WTC11 (cell line): Measurements from ENCODE around the gene HRCT1. TPM values are rescaled to one million over a fixed set of nuclear protein-coding genes. Genes with fewer than 3 reads are reported as not detected.

Experiments
- ATAC-seq: fragments of 200-7000 bp; cut with Tn5 transposase; 2 replicates; pipeline ENCODE4 v1.10.0; 2021; ENCODE audit warnings: mild to moderate bottlenecking, moderate library complexity
- CTCF ChIA-PET: fragments of 300-600 bp; sonication (Branson Sonifier 250); formaldehyde crosslinking; loops from one replicate; lab custom pipeline; 2021; ENCODE audit warnings: antibody characterized with exemption; lab: Charles Lee
- POLR2A ChIA-PET: fragments of 350-600 bp; sonication (Branson Sonifier 250); formaldehyde crosslinking; loops from one replicate; lab custom pipeline; 2021; ENCODE audit warnings: antibody characterized with exemption; lab: Charles Lee
- DNase-seq: peaks from one replicate; pipeline ENCODE4 v3.0.0; 2021; ENCODE audit warnings: low spot score
- H3K27ac Mint-ChIP-seq: 2 replicates; pipeline ENCODE4 v1.8.0; 2021; ENCODE audit warnings: mixed read lengths
- H3K27me3 Mint-ChIP-seq: 2 replicates; pipeline ENCODE4 v1.8.0; 2021; ENCODE audit warnings: low read depth, mild to moderate bottlenecking, moderate library complexity, mixed read lengths
- H3K36me3 Mint-ChIP-seq: 2 replicates; pipeline ENCODE4 v1.8.0; 2021; ENCODE audit warnings: mixed read lengths
- H3K4me1 Mint-ChIP-seq: 2 replicates; pipeline ENCODE4 v1.8.0; 2022; ENCODE audit warnings: mixed read lengths
- H3K4me3 Mint-ChIP-seq: 2 replicates; pipeline ENCODE4 v1.8.0; 2021; ENCODE audit warnings: mild to moderate bottlenecking, moderate library complexity, mixed read lengths
- H3K9me3 Mint-ChIP-seq: 2 replicates; pipeline ENCODE4 v1.8.0; 2021; ENCODE audit warnings: mixed read lengths
- ELF4 ChIP-seq: sonication (generic); formaldehyde crosslinking; IDR thresholded peaks from 2 replicates; pipeline ENCODE4 v1.8.1; 2022; ENCODE audit warnings: low read depth, mild to moderate bottlenecking, moderate library complexity, missing genetic modification reagents
- FOXK1 ChIP-seq: sonication (generic); formaldehyde crosslinking; IDR thresholded peaks from 2 replicates; pipeline ENCODE4 v1.8.0; 2022; ENCODE audit warnings: mild to moderate bottlenecking, moderate library complexity, missing genetic modification reagents
- GRHL2 ChIP-seq: fragments of 250-450 bp; sonication (Bioruptor Pico); IDR thresholded peaks from 2 replicates; pipeline ENCODE4 v1.8.0; 2022; ENCODE audit warnings: mild to moderate bottlenecking, moderate library complexity; ENCODE audit not compliant: insufficient replicate concordance, severe bottlenecking
- JAZF1 ChIP-seq: fragments of 250-450 bp; sonication (Bioruptor Pico); IDR thresholded peaks from 2 replicates; pipeline ENCODE4 v1.9.0; 2021; ENCODE audit warnings: moderate library complexity, mild to moderate bottlenecking, inconsistent platforms
- MYBL2 ChIP-seq: sonication (generic); formaldehyde crosslinking; IDR thresholded peaks from 2 replicates; pipeline ENCODE4 v1.8.1; 2023; ENCODE audit warnings: mild to moderate bottlenecking, moderate library complexity, missing genetic modification reagents
- NR1H2 ChIP-seq: sonication (generic); formaldehyde crosslinking; IDR thresholded peaks from 2 replicates; pipeline ENCODE4 v1.9.0; 2021; ENCODE audit warnings: mild to moderate bottlenecking, moderate library complexity, missing genetic modification reagents
- NR2C2 ChIP-seq: sonication (generic); formaldehyde crosslinking; IDR thresholded peaks from 2 replicates; pipeline ENCODE4 v1.8.0; 2022; ENCODE audit warnings: mild to moderate bottlenecking, missing genetic modification reagents
- RORB ChIP-seq: fragments of 250-450 bp; sonication (Bioruptor Pico); IDR thresholded peaks from 2 replicates; pipeline ENCODE4 v1.9.0; 2021; ENCODE audit warnings: mild to moderate bottlenecking
- SMAD3 ChIP-seq: sonication (generic); formaldehyde crosslinking; IDR thresholded peaks from 2 replicates; pipeline ENCODE4 v1.8.0; 2022; ENCODE audit warnings: missing genetic modification reagents, mild to moderate bottlenecking, borderline replicate concordance
- SMAD4 ChIP-seq: sonication (generic); formaldehyde crosslinking; IDR thresholded peaks from 2 replicates; pipeline ENCODE4 v1.8.0; 2022; ENCODE audit warnings: mild to moderate bottlenecking, missing genetic modification reagents
- SP1 ChIP-seq: sonication (generic); formaldehyde crosslinking; conservative IDR thresholded peaks from 2 replicates; pipeline ENCODE4 v1.8.1; 2022; ENCODE audit warnings: missing genetic modification reagents
- TEAD4 ChIP-seq: sonication (generic); formaldehyde crosslinking; IDR thresholded peaks from 2 replicates; pipeline ENCODE4 v1.8.0; 2022; ENCODE audit warnings: mild to moderate bottlenecking, missing genetic modification reagents
- ZBTB21 ChIP-seq: sonication (generic); formaldehyde crosslinking; IDR thresholded peaks from 2 replicates; pipeline ENCODE4 v1.8.1; 2023; ENCODE audit warnings: mild to moderate bottlenecking, missing genetic modification reagents, borderline replicate concordance
- ZNF138 ChIP-seq: sonication (generic); formaldehyde crosslinking; conservative IDR thresholded peaks from 2 replicates; pipeline ENCODE4 v1.8.1; 2022; ENCODE audit warnings: mild to moderate bottlenecking, moderate library complexity, missing genetic modification reagents
- total RNA-seq: library from RNA; stranded (reverse); gene quantifications from 3 replicates; pipeline ENCODE4 v1.2.3, GENCODE V29; 2021
- TF ChIP-seq, protein P1 (sequence below): fragments of 200-600 bp; IDR thresholded peaks from 2 replicates; pipeline ENCODE4 v1.8.0; 2022; ENCODE audit warnings: antibody characterized with exemption
- TF ChIP-seq, protein P2 (sequence below): sonication (generic); formaldehyde crosslinking; IDR thresholded peaks from 2 replicates; pipeline ENCODE4 v1.8.0; 2022; ENCODE audit warnings: mild to moderate bottlenecking, missing genetic modification reagents
- TF ChIP-seq, protein P3 (sequence below): fragments of 250-450 bp; sonication (Bioruptor Pico); IDR thresholded peaks from 2 replicates; pipeline ENCODE4 v2.1.2; 2022; ENCODE audit warnings: mild to moderate bottlenecking, moderate library complexity
- TF ChIP-seq, protein P4 (sequence below): fragments of 250-450 bp; sonication (Bioruptor Pico); IDR thresholded peaks from 2 replicates; pipeline ENCODE4 v1.8.0; 2021; ENCODE audit warnings: mild to moderate bottlenecking
- TF ChIP-seq, protein P5 (sequence below): sonication (generic); formaldehyde crosslinking; IDR thresholded peaks from 2 replicates; pipeline ENCODE4 v1.8.1; 2023; ENCODE audit warnings: mild to moderate bottlenecking, moderate library complexity, missing genetic modification reagents
- TF ChIP-seq, protein P6 (sequence below): sonication (generic); formaldehyde crosslinking; IDR thresholded peaks from 2 replicates; pipeline ENCODE4 v1.8.1; 2022; ENCODE audit warnings: low read depth, mild to moderate bottlenecking, moderate library complexity, missing genetic modification reagents, borderline replicate concordance
- TF ChIP-seq, protein P7 (sequence below): sonication (generic); formaldehyde crosslinking; conservative IDR thresholded peaks from 2 replicates; pipeline ENCODE4 v1.8.1; 2023; ENCODE audit warnings: mild to moderate bottlenecking, low read depth, missing genetic modification reagents, moderate library complexity

The HRCT1 gene
- total RNA-seq, 1 experiment from 2014 or later: not detected

DNA sequence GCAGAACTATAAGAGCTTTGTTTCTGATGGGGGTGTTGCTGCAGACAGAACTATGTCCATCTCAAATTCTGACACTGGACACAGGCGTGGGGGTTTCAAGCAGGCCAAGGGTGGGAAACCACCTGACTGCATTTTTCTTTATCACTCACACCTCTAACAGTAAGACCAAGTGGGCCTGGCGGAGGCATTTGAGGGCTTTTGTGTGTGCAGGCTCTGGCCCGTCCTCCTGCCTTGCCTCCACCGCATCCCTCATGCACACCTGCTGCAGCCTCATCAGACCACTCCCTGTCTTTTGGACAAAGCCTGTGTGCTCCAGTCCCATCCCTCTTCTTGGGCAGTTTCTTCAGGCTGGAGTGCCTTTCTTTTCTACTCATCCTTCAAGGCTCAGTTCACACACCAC lies 43.7 kb upstream of the HRCT1 start:
- no peak overlapping the region for H3K4me3 Mint-ChIP-seq
- H3K27me3 Mint-ChIP-seq: peaks cover 11% of the 10 kb centered on the region
- H3K4me1 Mint-ChIP-seq: peaks cover 5% of the 10 kb centered on the region
- no peak for DNase-seq
- ATAC-seq: no peak
- H3K36me3 Mint-ChIP-seq: no peaks in the 10 kb centered on the region
- CTCF ChIA-PET: interaction anchor here (1.4 to 5.1 kb wide), 3 partner anchors 20 to 83 kb away, joined by 5 to 22 read pairs (median 18); no protein-coding TSS in a partner anchor
- no peaks in the 10 kb centered on the region for H3K9me3 Mint-ChIP-seq
- TF ChIP-seq JAZF1 (CRISPR knock-in tag) (no peak), NR2C2 (CRISPR knock-in tag) (no peak), SMAD4 (CRISPR knock-in tag) (no peak), GRHL2 (CRISPR knock-in tag) (no peak), SMAD3 (CRISPR knock-in tag) (no peak), ZBTB21 (no peak), MYBL2 (CRISPR knock-in tag) (no peak), SP1 (no peak)
- TF ChIP-seq, protein P1, sequence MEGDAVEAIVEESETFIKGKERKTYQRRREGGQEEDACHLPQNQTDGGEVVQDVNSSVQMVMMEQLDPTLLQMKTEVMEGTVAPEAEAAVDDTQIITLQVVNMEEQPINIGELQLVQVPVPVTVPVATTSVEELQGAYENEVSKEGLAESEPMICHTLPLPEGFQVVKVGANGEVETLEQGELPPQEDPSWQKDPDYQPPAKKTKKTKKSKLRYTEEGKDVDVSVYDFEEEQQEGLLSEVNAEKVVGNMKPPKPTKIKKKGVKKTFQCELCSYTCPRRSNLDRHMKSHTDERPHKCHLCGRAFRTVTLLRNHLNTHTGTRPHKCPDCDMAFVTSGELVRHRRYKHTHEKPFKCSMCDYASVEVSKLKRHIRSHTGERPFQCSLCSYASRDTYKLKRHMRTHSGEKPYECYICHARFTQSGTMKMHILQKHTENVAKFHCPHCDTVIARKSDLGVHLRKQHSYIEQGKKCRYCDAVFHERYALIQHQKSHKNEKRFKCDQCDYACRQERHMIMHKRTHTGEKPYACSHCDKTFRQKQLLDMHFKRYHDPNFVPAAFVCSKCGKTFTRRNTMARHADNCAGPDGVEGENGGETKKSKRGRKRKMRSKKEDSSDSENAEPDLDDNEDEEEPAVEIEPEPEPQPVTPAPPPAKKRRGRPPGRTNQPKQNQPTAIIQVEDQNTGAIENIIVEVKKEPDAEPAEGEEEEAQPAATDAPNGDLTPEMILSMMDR: no peak
- TF ChIP-seq, protein P2, sequence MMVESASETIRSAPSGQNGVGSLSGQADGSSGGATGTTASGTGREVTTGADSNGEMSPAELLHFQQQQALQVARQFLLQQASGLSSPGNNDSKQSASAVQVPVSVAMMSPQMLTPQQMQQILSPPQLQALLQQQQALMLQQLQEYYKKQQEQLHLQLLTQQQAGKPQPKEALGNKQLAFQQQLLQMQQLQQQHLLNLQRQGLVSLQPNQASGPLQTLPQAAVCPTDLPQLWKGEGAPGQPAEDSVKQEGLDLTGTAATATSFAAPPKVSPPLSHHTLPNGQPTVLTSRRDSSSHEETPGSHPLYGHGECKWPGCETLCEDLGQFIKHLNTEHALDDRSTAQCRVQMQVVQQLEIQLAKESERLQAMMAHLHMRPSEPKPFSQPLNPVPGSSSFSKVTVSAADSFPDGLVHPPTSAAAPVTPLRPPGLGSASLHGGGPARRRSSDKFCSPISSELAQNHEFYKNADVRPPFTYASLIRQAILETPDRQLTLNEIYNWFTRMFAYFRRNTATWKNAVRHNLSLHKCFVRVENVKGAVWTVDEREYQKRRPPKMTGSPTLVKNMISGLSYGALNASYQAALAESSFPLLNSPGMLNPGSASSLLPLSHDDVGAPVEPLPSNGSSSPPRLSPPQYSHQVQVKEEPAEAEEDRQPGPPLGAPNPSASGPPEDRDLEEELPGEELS (CRISPR knock-in tag): no peak
- TF ChIP-seq, protein P3, sequence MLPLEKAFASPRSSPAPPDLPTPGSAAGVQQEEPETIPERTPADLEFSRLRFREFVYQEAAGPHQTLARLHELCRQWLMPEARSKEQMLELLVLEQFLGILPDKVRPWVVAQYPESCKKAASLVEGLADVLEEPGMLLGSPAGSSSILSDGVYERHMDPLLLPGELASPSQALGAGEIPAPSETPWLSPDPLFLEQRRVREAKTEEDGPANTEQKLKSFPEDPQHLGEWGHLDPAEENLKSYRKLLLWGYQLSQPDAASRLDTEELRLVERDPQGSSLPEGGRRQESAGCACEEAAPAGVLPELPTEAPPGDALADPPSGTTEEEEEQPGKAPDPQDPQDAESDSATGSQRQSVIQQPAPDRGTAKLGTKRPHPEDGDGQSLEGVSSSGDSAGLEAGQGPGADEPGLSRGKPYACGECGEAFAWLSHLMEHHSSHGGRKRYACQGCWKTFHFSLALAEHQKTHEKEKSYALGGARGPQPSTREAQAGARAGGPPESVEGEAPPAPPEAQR: no peak
- TF ChIP-seq, protein P4, sequence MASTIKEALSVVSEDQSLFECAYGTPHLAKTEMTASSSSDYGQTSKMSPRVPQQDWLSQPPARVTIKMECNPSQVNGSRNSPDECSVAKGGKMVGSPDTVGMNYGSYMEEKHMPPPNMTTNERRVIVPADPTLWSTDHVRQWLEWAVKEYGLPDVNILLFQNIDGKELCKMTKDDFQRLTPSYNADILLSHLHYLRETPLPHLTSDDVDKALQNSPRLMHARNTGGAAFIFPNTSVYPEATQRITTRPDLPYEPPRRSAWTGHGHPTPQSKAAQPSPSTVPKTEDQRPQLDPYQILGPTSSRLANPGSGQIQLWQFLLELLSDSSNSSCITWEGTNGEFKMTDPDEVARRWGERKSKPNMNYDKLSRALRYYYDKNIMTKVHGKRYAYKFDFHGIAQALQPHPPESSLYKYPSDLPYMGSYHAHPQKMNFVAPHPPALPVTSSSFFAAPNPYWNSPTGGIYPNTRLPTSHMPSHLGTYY: no peak
- TF ChIP-seq, all 79 proteins: peak for 0
- POLR2A ChIA-PET: no interaction called here
- H3K27ac Mint-ChIP-seq: no peak overlapping the region

DNA sequence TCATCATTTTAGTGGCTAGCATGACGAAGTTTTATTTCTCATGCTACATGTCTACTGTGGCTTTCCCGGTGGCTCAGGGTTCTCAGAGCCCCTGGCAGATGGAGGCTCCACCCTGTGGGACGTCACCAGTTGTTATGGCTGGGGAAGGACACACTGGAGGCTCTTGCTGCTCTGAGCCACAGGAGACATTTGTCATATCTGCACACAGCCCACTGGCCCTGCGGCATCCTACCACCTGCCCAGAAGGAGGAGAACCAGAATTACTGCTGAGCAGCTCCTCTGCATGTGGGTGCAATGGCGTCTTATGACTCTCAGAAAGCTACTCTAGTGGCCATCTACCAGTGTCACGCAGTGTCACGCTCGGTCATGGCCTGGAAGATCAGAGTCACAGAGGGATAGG lies 42.4 kb upstream of the HRCT1 start:
- Mint-ChIP-seq H3K36me3 (no peaks in the 10 kb centered on the region), H3K27ac (no peak overlapping the region), H3K4me3 (no peak overlapping the region), H3K27me3 (peaks cover 11% of the 10 kb centered on the region), H3K9me3 (no peaks in the 10 kb centered on the region), H3K4me1 (peaks cover 11% of the 10 kb centered on the region)
- DNase-seq: no peak
- POLR2A ChIA-PET: no interaction called here
- ATAC-seq: no peak
- CTCF ChIA-PET: interaction anchor here (1.2 to 5.1 kb wide), 4 partner anchors 19 to 82 kb away, joined by 3 to 22 read pairs (median 12); no protein-coding TSS in a partner anchor
- no peak for TF ChIP-seq NR1H2 (CRISPR knock-in tag)
- TF ChIP-seq ZNF138 (CRISPR knock-in tag): no peak
- no peak for TF ChIP-seq FOXK1 (CRISPR knock-in tag)
- TF ChIP-seq, protein P5, sequence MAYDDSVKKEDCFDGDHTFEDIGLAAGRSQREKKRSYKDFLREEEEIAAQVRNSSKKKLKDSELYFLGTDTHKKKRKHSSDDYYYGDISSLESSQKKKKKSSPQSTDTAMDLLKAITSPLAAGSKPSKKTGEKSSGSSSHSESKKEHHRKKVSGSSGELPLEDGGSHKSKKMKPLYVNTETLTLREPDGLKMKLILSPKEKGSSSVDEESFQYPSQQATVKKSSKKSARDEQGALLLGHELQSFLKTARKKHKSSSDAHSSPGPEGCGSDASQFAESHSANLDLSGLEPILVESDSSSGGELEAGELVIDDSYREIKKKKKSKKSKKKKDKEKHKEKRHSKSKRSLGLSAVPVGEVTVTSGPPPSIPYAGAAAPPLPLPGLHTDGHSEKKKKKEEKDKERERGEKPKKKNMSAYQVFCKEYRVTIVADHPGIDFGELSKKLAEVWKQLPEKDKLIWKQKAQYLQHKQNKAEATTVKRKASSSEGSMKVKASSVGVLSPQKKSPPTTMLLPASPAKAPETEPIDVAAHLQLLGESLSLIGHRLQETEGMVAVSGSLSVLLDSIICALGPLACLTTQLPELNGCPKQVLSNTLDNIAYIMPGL (CRISPR knock-in tag): no peak
- no peak for TF ChIP-seq RORB (CRISPR knock-in tag)
- no peak for TF ChIP-seq NR2C2 (CRISPR knock-in tag)
- TF ChIP-seq, protein P1: no peak
- no peak for TF ChIP-seq JAZF1 (CRISPR knock-in tag)
- no peak for TF ChIP-seq TEAD4 (CRISPR knock-in tag)
- TF ChIP-seq, protein P6, sequence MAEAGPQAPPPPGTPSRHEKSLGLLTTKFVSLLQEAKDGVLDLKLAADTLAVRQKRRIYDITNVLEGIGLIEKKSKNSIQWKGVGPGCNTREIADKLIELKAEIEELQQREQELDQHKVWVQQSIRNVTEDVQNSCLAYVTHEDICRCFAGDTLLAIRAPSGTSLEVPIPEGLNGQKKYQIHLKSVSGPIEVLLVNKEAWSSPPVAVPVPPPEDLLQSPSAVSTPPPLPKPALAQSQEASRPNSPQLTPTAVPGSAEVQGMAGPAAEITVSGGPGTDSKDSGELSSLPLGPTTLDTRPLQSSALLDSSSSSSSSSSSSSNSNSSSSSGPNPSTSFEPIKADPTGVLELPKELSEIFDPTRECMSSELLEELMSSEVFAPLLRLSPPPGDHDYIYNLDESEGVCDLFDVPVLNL (CRISPR knock-in tag): no peak
- TF ChIP-seq, protein P7, sequence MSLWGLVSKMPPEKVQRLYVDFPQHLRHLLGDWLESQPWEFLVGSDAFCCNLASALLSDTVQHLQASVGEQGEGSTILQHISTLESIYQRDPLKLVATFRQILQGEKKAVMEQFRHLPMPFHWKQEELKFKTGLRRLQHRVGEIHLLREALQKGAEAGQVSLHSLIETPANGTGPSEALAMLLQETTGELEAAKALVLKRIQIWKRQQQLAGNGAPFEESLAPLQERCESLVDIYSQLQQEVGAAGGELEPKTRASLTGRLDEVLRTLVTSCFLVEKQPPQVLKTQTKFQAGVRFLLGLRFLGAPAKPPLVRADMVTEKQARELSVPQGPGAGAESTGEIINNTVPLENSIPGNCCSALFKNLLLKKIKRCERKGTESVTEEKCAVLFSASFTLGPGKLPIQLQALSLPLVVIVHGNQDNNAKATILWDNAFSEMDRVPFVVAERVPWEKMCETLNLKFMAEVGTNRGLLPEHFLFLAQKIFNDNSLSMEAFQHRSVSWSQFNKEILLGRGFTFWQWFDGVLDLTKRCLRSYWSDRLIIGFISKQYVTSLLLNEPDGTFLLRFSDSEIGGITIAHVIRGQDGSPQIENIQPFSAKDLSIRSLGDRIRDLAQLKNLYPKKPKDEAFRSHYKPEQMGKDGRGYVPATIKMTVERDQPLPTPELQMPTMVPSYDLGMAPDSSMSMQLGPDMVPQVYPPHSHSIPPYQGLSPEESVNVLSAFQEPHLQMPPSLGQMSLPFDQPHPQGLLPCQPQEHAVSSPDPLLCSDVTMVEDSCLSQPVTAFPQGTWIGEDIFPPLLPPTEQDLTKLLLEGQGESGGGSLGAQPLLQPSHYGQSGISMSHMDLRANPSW (CRISPR knock-in tag): no peak
- no peak for TF ChIP-seq ELF4 (CRISPR knock-in tag)
